ENCODE measurements around the gene SERPINA3.
"Not testable (repeated sequence)": the region's sequence is repeated elsewhere in the genome, so short reads cannot be mapped to it uniquely, and the experiment has no call there.

The SERPINA3 gene

GRCh38 chr14:94612174-94612573, at the start of gene SERPINA3:
TSS of gene SERPINA3 (plus strand) at chr14:94612391. CDS start at chr14:94614442, 2,051 bp downstream.
- DNase-seq = no peak

GRCh38 chr14:94562941-94563883, 49.0 kb upstream of the SERPINA3 start:
- no peak for DNase-seq

- DNase-seq = no peak
These were observed 47.8 kb upstream of the SERPINA3 start for GRCh38 chr14:94564381-94564780.

GRCh38 chr14:94568186-94568585, 44.0 kb upstream of the SERPINA3 start:
- DNase-seq = no peak

- no peak for DNase-seq
These were observed 42.7 kb upstream of the SERPINA3 start for GRCh38 chr14:94569381-94570001.

- no peak for DNase-seq
These were observed 42.2 kb upstream of the SERPINA3 start for GRCh38 chr14:94570002-94570400.

- no peak for DNase-seq
These were observed 41.8 kb upstream of the SERPINA3 start for GRCh38 chr14:94570440-94570839.

- DNase-seq = no peak
These were observed 40.8 kb upstream of the SERPINA3 start for GRCh38 chr14:94571395-94571794.

- no peak for DNase-seq
These were observed 40.2 kb upstream of the SERPINA3 start for GRCh38 chr14:94571950-94572349.

- DNase-seq = no peak
These were observed 39.4 kb upstream of the SERPINA3 start for GRCh38 chr14:94572637-94573303.

- no peak for DNase-seq
These were observed 38.5 kb upstream of the SERPINA3 start for GRCh38 chr14:94573475-94574277.

- DNase-seq = no peak
These were observed 37.9 kb upstream of the SERPINA3 start for GRCh38 chr14:94574336-94574735.

GRCh38 chr14:94575730-94576585, 36.2 kb upstream of the SERPINA3 start:
- no peak for DNase-seq

- not testable (repeated sequence) for DNase-seq
These were observed 34.7 kb upstream of the SERPINA3 start for GRCh38 chr14:94577472-94577871.

- DNase-seq = no peak
These were observed 33.5 kb upstream of the SERPINA3 start for GRCh38 chr14:94578712-94579111.

GRCh38 chr14:94581127-94581999, 30.8 kb upstream of the SERPINA3 start, which contains the start of gene SERPINA5:
TSS of gene SERPINA5 (plus strand) at chr14:94581426. CDS start at chr14:94587363, 5,937 bp downstream.
- DNase-seq = no peak

GRCh38 chr14:94582199-94582750, 29.9 kb upstream of the SERPINA3 start:
- DNase-seq = no peak

- DNase-seq = no peak
These were observed 29.3 kb upstream of the SERPINA3 start for GRCh38 chr14:94582851-94583250.

GRCh38 chr14:94583557-94583956, 28.6 kb upstream of the SERPINA3 start:
- DNase-seq = no peak

All from stimulated activated CD4-positive, alpha-beta T cell treated with anti-CD3 and anti-CD28 coated beads, Interleukin-4, amount 100 ng/mL, for 4 hours (primary cell).